Caco-2 (cell line): Measurements from ENCODE around the gene C3orf52. TPM values are rescaled to one million over a fixed set of nuclear protein-coding genes. Genes with fewer than 3 reads are reported as not detected.

ENCODE experiments used
- BruUV-seq: library from RNA; stranded (reverse); fragments of 400-500 nt; replicated peaks from 2 replicates; lab custom pipeline; 2021; lab: Mats Ljungman, UMichigan
- CTCF ChIA-PET: fragments of 300-600 bp; sonication (Branson Sonifier 250); formaldehyde crosslinking; loops from one replicate; lab custom pipeline; 2022; ENCODE audit warnings: antibody characterized with exemption; lab: Charles Lee
- POLR2A ChIA-PET: fragments of 300-600 bp; sonication (Branson Sonifier 250); formaldehyde crosslinking; loops from one replicate; lab custom pipeline; 2022; ENCODE audit warnings: antibody characterized with exemption; lab: Charles Lee
- DNase-seq, 2 experiments: peaks; one replicate each; pipeline versions ENCODE4 v3.0.0 to v3.0.0-alpha.2; 2020 to 2022
- H3K27me3 ChIP-seq: replicated peaks from 2 replicates; pipeline ENCODE4 v1.6.0; 2011; ENCODE audit warnings: low read length; ENCODE audit not compliant: control insufficient read depth, insufficient read depth
- H3K36me3 ChIP-seq: 2 replicates; pipeline ENCODE4 v1.5.1; 2011; ENCODE audit warnings: low read length; ENCODE audit not compliant: control insufficient read depth, insufficient read depth
- H3K4me1 ChIP-seq: fragments of 250-450 bp; sonication (Bioruptor Pico); 2 replicates; pipeline ENCODE4 v1.5.1; 2020; ENCODE audit warnings: mild to moderate bottlenecking
- H3K4me3 ChIP-seq: 2 replicates; pipeline ENCODE4 v1.5.1; 2011; ENCODE audit warnings: low read depth, mild to moderate bottlenecking, control low read depth, low read length
- H3K9me3 ChIP-seq: fragments of 250-450 bp; sonication (Bioruptor Pico); 2 replicates; pipeline ENCODE4 v1.5.1; 2020; ENCODE audit warnings: mild to moderate bottlenecking, moderate library complexity
- H3K27ac Mint-ChIP-seq: one replicate; pipeline ENCODE4 v1.8.0; 2022; ENCODE audit warnings: mixed read lengths; ENCODE audit not compliant: unreplicated experiment
- H3K27me3 Mint-ChIP-seq: one replicate; pipeline ENCODE4 v1.8.0; 2022; ENCODE audit warnings: mixed read lengths; ENCODE audit not compliant: insufficient read depth, unreplicated experiment
- H3K36me3 Mint-ChIP-seq: one replicate; pipeline ENCODE4 v1.8.0; 2022; ENCODE audit warnings: mild to moderate bottlenecking, mixed read lengths; ENCODE audit not compliant: insufficient read depth, unreplicated experiment
- H3K4me1 Mint-ChIP-seq: one replicate; pipeline ENCODE4 v1.8.0; 2022; ENCODE audit warnings: low read depth, mixed read lengths; ENCODE audit not compliant: unreplicated experiment
- H3K4me3 Mint-ChIP-seq: one replicate; pipeline ENCODE4 v1.8.0; 2022; ENCODE audit warnings: mild to moderate bottlenecking, moderate library complexity, mixed read lengths; ENCODE audit not compliant: unreplicated experiment
- H3K9me3 Mint-ChIP-seq: one replicate; pipeline ENCODE4 v1.8.0; 2022; ENCODE audit warnings: mixed read lengths; ENCODE audit not compliant: unreplicated experiment
- intact Hi-C: fragments of 100-400 bp; cut with micrococcal nuclease; formaldehyde crosslinking; loops from one replicate; pipeline ENCODE4 v1.10.0; 2022; ENCODE audit not compliant: unreplicated experiment
- total RNA-seq: library from RNA; stranded (reverse); gene quantifications from 2 replicates; pipeline ENCODE4 v1.2.3, GENCODE V29; 2022
- TF ChIP-seq, protein P1 (sequence below), 2 experiments: fragments of 200-600 bp in 1 of 2; IDR thresholded peaks; 1 replicate in 1 of 2; 2 replicates in 1 of 2; pipeline versions ENCODE4 v1.5.1 to v1.8.0; 2011 to 2022; ENCODE audit warnings: antibody characterized with exemption in 1 of 2, control low read depth in 1 of 2, inconsistent platforms in 1 of 2, low read depth in 1 of 2, low read length in 1 of 2, mild to moderate bottlenecking in 1 of 2, moderate library complexity in 1 of 2; ENCODE audit not compliant: insufficient read depth in 1 of 2, severe bottlenecking in 1 of 2, unreplicated experiment in 1 of 2

C3orf52 gene
- total RNA-seq, 1 experiment from 2014 or later, result 64.5 TPM

DNA sequence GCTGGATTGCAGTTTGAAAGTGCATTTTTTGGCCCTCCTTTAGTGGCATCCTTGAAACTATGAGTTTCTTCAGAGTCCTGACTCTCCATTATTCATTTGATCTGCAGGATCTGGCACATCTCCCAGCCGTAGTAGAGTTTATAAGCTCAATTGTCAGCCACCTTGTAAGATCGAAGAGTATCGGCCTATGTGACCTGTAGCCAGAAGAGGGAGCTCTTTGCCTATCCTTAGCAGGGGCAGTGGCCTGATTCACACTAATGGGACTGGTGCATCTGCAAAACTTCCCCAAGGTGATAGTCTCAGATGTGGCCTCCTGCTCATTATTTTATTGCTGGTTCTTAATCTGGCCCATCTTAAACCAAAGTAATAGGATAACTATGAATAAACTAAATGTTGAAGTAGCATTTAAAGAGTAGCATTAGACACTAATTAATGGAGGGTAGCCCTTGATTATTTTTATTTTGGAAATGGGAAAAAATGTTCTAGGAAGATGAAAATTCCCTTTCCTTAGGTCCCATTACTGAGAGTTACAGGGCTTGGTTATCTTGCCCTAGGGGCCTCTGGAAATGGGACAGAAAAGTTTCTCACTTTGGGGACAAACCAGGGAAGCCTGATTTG lies 25.7 kb downstream of the C3orf52 start:
- Mint-ChIP-seq H3K4me3 (no peak overlapping the region), H3K36me3 (peaks cover 88% of the 10 kb centered on the region), H3K4me1 (peaks cover 12% of the 10 kb centered on the region), H3K27me3 (no peaks in the 10 kb centered on the region), H3K9me3 (no peaks in the 10 kb centered on the region), H3K27ac (no peak overlapping the region)
- no peaks in the 10 kb centered on the region for H3K9me3 ChIP-seq
- intact Hi-C loops, result no loop called here
- H3K27me3 ChIP-seq, result no peaks in the 10 kb centered on the region
- no TSS peak for BruUV-seq
- CTCF ChIA-PET, result interaction anchor here (0.6 to 1.9 kb wide), 14 partner anchors 10 to 450 kb away, joined by 3 to 15 read pairs (median 5); partner anchors contain the start of genes ABHD10, ATG3, SLC35A5 and SLC9C1
- peaks cover 3% of the 10 kb centered on the region for H3K36me3 ChIP-seq
- no peaks in the 10 kb centered on the region for H3K4me1 ChIP-seq
- H3K4me3 ChIP-seq, result no peak overlapping the region
- POLR2A ChIA-PET, result interaction anchor here (0.7 to 1.0 kb wide), 2 partner anchors 14 to 17 kb away, joined by 3 read pairs; no protein-coding TSS in a partner anchor
- DNase-seq, result peak; percentile 54 to 65
- TF ChIP-seq, protein P1, sequence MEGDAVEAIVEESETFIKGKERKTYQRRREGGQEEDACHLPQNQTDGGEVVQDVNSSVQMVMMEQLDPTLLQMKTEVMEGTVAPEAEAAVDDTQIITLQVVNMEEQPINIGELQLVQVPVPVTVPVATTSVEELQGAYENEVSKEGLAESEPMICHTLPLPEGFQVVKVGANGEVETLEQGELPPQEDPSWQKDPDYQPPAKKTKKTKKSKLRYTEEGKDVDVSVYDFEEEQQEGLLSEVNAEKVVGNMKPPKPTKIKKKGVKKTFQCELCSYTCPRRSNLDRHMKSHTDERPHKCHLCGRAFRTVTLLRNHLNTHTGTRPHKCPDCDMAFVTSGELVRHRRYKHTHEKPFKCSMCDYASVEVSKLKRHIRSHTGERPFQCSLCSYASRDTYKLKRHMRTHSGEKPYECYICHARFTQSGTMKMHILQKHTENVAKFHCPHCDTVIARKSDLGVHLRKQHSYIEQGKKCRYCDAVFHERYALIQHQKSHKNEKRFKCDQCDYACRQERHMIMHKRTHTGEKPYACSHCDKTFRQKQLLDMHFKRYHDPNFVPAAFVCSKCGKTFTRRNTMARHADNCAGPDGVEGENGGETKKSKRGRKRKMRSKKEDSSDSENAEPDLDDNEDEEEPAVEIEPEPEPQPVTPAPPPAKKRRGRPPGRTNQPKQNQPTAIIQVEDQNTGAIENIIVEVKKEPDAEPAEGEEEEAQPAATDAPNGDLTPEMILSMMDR (IDR thresholded peaks at IDR 0.05; ENCODE audit: insufficient read depth in 1 of 2, low read depth in 1 of 2, low read length in 1 of 2, severe bottlenecking in 1 of 2, unreplicated experiment in 1 of 2), result peak; percentile 73 to 86

DNA sequence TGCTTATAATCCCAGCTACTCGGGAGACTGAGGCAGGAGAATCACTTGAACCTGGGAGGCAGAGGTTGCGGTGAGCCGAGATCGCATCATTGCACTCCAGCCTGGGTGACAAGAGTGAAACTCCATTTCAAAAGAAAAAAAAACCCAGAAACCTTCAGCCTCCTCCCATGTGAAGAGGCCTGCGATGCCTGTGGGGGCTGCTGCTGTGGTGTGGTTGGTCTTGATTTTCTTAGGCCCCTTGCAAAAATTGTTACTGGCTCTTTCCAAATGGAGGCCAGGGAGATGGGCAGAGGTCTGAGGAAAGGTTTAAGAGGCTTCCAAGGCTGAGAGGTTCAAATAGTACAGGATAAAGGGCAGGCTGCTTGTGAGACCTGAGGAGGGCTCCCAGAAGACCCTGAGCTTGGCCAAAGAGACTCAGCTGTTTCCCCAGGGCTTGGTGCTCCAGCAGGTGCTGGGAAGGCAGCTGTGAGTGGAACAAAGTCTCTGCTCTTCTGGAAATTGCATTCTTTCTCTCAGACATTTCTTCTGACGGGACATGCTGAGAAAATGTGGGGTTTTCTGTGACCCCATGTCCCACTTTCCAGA lies 28.5 kb downstream of the C3orf52 start:
- ChIA-PET CTCF (interaction anchor here (1.2 kb wide), 1 partner anchor 12 kb away, joined by 3 read pairs; no protein-coding TSS in a partner anchor), POLR2A (no interaction called here)
- TF ChIP-seq, protein P1 (IDR thresholded peaks at IDR 0.05; ENCODE audit: insufficient read depth in 1 of 2, low read depth in 1 of 2, low read length in 1 of 2, severe bottlenecking in 1 of 2, unreplicated experiment in 1 of 2), result no peak
- Histone ChIP-seq H3K4me3 (no peak overlapping the region), H3K27me3 (no peaks in the 10 kb centered on the region), H3K36me3 (peaks cover 4% of the 10 kb centered on the region), H3K4me1 (no peaks in the 10 kb centered on the region), H3K9me3 (no peaks in the 10 kb centered on the region)
- peaks cover 7% of the 10 kb centered on the region for H3K4me1 Mint-ChIP-seq
- peak overlapping the region; percentile 22 for H3K27ac Mint-ChIP-seq
- no peak overlapping the region for H3K4me3 Mint-ChIP-seq
- BruUV-seq, result no TSS peak
- intact Hi-C loops, result no loop called here
- peaks cover 98% of the 10 kb centered on the region for H3K36me3 Mint-ChIP-seq
- DNase-seq, result no peak
- H3K27me3 Mint-ChIP-seq, result no peaks in the 10 kb centered on the region
- H3K9me3 Mint-ChIP-seq, result no peaks in the 10 kb centered on the region

GRCh38 chr3:112115161-112115739 lies 29.1 kb downstream of the C3orf52 start:
- BruUV-seq, result no TSS peak
- H3K4me1 ChIP-seq, result no peaks in the 10 kb centered on the region
- Mint-ChIP-seq H3K9me3 (no peaks in the 10 kb centered on the region), H3K4me1 (peaks cover 7% of the 10 kb centered on the region), H3K27me3 (no peaks in the 10 kb centered on the region), H3K27ac (peak overlapping the region; percentile 22), H3K4me3 (no peak overlapping the region), H3K36me3 (peaks cover 98% of the 10 kb centered on the region)
- peaks cover 7% of the 10 kb centered on the region for H3K36me3 ChIP-seq
- intact Hi-C loops, result no loop called here
- no peak for DNase-seq
- TF ChIP-seq, protein P1 (IDR thresholded peaks at IDR 0.05; ENCODE audit: insufficient read depth in 1 of 2, low read depth in 1 of 2, low read length in 1 of 2, severe bottlenecking in 1 of 2, unreplicated experiment in 1 of 2), result no peak
- H3K27me3 ChIP-seq, result no peaks in the 10 kb centered on the region
- H3K9me3 ChIP-seq, result no peaks in the 10 kb centered on the region
- POLR2A ChIA-PET, result no interaction called here
- no peak overlapping the region for H3K4me3 ChIP-seq
- CTCF ChIA-PET, result interaction anchor here (1.2 kb wide), 1 partner anchor 12 kb away, joined by 3 read pairs; no protein-coding TSS in a partner anchor
